Transverse colon (tissue), 4 donors: ENCODE measurements around the gene GRID2IP.

Source experiments
- POLR2A ChIP-seq: fragments of 450-650 bp; IDR thresholded peaks from one replicate; pipeline ENCODE4 v1.6.1; 2016; ENCODE audit warnings: antibody characterized with exemption, mild to moderate bottlenecking, moderate library complexity
- POLR2AphosphoS5 ChIP-seq, 3 donors: sonication (generic); formaldehyde crosslinking; IDR thresholded peaks; one replicate each; pipeline ENCODE4 v1.6.1; 2016; ENCODE audit warnings: antibody characterized with exemption in 3 of 3
- TF ChIP-seq, protein P1 (sequence below), 5 experiments: fragments of 200-600 bp in 3 of 5; fragments of 450-650 bp in 2 of 5; sonication (generic) in 3 of 5; IDR thresholded peaks; 1 replicate in 2 of 5; 2 replicates in 3 of 5; pipeline ENCODE4 v1.5.1; 2016 to 2017; ENCODE audit warnings: antibody characterized with exemption in 5 of 5, inconsistent platforms in 3 of 5, mild to moderate bottlenecking in 2 of 5, moderate library complexity in 1 of 5

DNA sequence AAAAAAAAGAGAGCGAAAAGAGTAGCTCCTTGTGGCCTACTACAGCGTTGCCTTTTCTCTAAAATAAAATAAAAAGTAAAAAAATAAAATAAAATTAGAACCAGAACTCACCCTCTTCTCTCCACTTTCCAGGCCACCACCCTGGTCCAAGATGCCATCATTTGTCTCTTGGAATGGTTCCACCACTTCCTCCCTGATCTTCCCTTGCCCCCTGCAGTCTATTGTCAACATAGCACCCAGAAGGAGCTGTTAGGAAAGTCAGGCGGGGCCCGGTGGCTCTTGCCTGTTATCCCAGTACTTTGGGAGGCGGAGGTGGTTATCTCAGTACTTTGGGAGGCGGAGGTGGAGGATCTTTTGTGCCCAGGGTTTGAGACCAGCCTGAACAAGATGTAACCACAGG lies 7.6 kb upstream of the GRID2IP start:
- no peak for TF ChIP-seq POLR2A
- TF ChIP-seq, protein P1, sequence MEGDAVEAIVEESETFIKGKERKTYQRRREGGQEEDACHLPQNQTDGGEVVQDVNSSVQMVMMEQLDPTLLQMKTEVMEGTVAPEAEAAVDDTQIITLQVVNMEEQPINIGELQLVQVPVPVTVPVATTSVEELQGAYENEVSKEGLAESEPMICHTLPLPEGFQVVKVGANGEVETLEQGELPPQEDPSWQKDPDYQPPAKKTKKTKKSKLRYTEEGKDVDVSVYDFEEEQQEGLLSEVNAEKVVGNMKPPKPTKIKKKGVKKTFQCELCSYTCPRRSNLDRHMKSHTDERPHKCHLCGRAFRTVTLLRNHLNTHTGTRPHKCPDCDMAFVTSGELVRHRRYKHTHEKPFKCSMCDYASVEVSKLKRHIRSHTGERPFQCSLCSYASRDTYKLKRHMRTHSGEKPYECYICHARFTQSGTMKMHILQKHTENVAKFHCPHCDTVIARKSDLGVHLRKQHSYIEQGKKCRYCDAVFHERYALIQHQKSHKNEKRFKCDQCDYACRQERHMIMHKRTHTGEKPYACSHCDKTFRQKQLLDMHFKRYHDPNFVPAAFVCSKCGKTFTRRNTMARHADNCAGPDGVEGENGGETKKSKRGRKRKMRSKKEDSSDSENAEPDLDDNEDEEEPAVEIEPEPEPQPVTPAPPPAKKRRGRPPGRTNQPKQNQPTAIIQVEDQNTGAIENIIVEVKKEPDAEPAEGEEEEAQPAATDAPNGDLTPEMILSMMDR (IDR thresholded peaks at IDR 0.05) = peak in 4 of 5 experiments; percentile 13 to 16 (median 14)
- no peak for TF ChIP-seq POLR2AphosphoS5 (IDR thresholded peaks at IDR 0.05)
